HEK293 (cell line): ENCODE measurements around the gene CLIP4.

Experiments used
- BCL11A ChIP-seq: fragments of 450-650 bp; formaldehyde crosslinking; IDR thresholded peaks from 2 replicates; pipeline ENCODE4 v1.5.1; 2016; ENCODE audit warnings: low read depth, missing biosample characterization, missing genetic modification characterization
- ZBTB7A ChIP-seq: fragments of 450-650 bp; formaldehyde crosslinking; IDR thresholded peaks from 2 replicates; pipeline ENCODE4 v1.5.1; 2016; ENCODE audit warnings: low read depth, missing biosample characterization, missing genetic modification characterization
- ZBTB8A ChIP-seq: fragments of 450-650 bp; formaldehyde crosslinking; IDR thresholded peaks from 2 replicates; pipeline ENCODE4 v1.5.1; 2016; ENCODE audit warnings: missing biosample characterization, missing genetic modification characterization
- ZNF24 ChIP-seq: fragments of 450-650 bp; formaldehyde crosslinking; IDR thresholded peaks from 2 replicates; pipeline ENCODE4 v1.5.1; 2016; ENCODE audit warnings: missing biosample characterization, missing genetic modification characterization
- ZNF302 ChIP-seq: fragments of 450-650 bp; formaldehyde crosslinking; IDR thresholded peaks from 2 replicates; pipeline ENCODE4 v1.5.1; 2016; ENCODE audit warnings: missing biosample characterization, missing genetic modification characterization, low read depth
- ZNF501 ChIP-seq: fragments of 450-650 bp; formaldehyde crosslinking; IDR thresholded peaks from 2 replicates; pipeline ENCODE4 v1.5.1; 2016; ENCODE audit warnings: missing biosample characterization, missing genetic modification characterization
- ZNF560 ChIP-seq: fragments of 450-650 bp; formaldehyde crosslinking; IDR thresholded peaks from 2 replicates; pipeline ENCODE4 v1.5.1; 2017; ENCODE audit warnings: missing biosample characterization, missing genetic modification characterization, borderline replicate concordance
- ZNF621 ChIP-seq: fragments of 450-650 bp; formaldehyde crosslinking; IDR thresholded peaks from 2 replicates; pipeline ENCODE4 v1.5.1; 2017; ENCODE audit warnings: missing biosample characterization, missing genetic modification characterization
- ZNF623 ChIP-seq: fragments of 450-650 bp; formaldehyde crosslinking; IDR thresholded peaks from 2 replicates; pipeline ENCODE4 v1.5.1; 2016; ENCODE audit warnings: missing biosample characterization, missing genetic modification characterization
- ZNF677 ChIP-seq: fragments of 450-650 bp; IDR thresholded peaks from 2 replicates; pipeline ENCODE4 v1.5.0; 2018; ENCODE audit warnings: missing biosample characterization, mild to moderate bottlenecking, missing genetic modification characterization, moderate library complexity
- TF ChIP-seq, protein P1 (sequence below): fragments of 450-650 bp; formaldehyde crosslinking; IDR thresholded peaks from 2 replicates; pipeline ENCODE4 v1.5.1; 2016; ENCODE audit warnings: missing biosample characterization, missing genetic modification characterization
- TF ChIP-seq, protein P2 (sequence below): fragments of 450-650 bp; formaldehyde crosslinking; IDR thresholded peaks from 2 replicates; pipeline ENCODE4 v1.5.1; 2017; ENCODE audit warnings: missing biosample characterization, missing genetic modification characterization
- TF ChIP-seq, protein P3 (sequence below): fragments of 450-650 bp; formaldehyde crosslinking; IDR thresholded peaks from 2 replicates; pipeline ENCODE4 v1.5.1; 2016; ENCODE audit warnings: missing biosample characterization, missing genetic modification characterization
- TF ChIP-seq, protein P4 (sequence below): IDR thresholded peaks from 2 replicates; pipeline ENCODE4 v1.6.1; 2011; ENCODE audit warnings: mild to moderate bottlenecking, low read depth, low read length, borderline replicate concordance

DNA sequence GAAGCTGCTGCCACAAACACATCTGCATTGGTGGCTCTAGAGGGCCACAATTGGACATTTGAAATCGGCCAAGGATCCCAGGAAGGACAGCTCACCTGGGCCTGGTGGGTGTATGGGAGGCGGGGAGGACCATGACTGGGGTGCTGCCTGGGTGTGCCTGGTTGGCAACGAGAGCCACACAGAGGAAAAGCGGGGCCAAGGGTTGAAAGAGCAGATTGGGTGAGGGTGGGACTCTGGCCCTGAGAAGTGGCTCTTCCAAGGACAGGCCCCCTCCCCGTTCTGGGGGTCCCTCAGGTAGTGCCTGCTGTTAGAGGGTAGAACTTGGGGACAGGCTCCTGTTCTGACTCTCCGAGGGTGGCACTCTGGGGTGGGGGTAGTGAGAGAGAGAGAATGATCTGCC lies 102.9 kb downstream of the CLIP4 start:
- TF ChIP-seq, protein P1, sequence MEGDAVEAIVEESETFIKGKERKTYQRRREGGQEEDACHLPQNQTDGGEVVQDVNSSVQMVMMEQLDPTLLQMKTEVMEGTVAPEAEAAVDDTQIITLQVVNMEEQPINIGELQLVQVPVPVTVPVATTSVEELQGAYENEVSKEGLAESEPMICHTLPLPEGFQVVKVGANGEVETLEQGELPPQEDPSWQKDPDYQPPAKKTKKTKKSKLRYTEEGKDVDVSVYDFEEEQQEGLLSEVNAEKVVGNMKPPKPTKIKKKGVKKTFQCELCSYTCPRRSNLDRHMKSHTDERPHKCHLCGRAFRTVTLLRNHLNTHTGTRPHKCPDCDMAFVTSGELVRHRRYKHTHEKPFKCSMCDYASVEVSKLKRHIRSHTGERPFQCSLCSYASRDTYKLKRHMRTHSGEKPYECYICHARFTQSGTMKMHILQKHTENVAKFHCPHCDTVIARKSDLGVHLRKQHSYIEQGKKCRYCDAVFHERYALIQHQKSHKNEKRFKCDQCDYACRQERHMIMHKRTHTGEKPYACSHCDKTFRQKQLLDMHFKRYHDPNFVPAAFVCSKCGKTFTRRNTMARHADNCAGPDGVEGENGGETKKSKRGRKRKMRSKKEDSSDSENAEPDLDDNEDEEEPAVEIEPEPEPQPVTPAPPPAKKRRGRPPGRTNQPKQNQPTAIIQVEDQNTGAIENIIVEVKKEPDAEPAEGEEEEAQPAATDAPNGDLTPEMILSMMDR (tag by site-specific recombination), result no peak
- TF ChIP-seq, protein P2, sequence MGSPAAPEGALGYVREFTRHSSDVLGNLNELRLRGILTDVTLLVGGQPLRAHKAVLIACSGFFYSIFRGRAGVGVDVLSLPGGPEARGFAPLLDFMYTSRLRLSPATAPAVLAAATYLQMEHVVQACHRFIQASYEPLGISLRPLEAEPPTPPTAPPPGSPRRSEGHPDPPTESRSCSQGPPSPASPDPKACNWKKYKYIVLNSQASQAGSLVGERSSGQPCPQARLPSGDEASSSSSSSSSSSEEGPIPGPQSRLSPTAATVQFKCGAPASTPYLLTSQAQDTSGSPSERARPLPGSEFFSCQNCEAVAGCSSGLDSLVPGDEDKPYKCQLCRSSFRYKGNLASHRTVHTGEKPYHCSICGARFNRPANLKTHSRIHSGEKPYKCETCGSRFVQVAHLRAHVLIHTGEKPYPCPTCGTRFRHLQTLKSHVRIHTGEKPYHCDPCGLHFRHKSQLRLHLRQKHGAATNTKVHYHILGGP (tag by site-specific recombination), result no peak
- TF ChIP-seq ZBTB7A (tag by site-specific recombination) (no peak), BCL11A (tag by site-specific recombination) (no peak), ZNF677 (tag by site-specific recombination) (no peak), ZBTB8A (tag by site-specific recombination) (no peak), ZNF623 (tag by site-specific recombination) (no peak), ZNF621 (tag by site-specific recombination) (no peak), ZNF302 (no peak), ZNF501 (tag by site-specific recombination) (no peak), ZNF24 (tag by site-specific recombination) (no peak), ZNF560 (tag by site-specific recombination) (no peak)
- TF ChIP-seq, protein P3, sequence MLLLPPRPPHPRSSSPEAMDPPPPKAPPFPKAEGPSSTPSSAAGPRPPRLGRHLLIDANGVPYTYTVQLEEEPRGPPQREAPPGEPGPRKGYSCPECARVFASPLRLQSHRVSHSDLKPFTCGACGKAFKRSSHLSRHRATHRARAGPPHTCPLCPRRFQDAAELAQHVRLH, result no peak
- TF ChIP-seq, protein P4, sequence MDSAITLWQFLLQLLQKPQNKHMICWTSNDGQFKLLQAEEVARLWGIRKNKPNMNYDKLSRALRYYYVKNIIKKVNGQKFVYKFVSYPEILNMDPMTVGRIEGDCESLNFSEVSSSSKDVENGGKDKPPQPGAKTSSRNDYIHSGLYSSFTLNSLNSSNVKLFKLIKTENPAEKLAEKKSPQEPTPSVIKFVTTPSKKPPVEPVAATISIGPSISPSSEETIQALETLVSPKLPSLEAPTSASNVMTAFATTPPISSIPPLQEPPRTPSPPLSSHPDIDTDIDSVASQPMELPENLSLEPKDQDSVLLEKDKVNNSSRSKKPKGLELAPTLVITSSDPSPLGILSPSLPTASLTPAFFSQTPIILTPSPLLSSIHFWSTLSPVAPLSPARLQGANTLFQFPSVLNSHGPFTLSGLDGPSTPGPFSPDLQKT, result no peak
